Measurements from ENCODE around the gene STX16. TPM values are rescaled to one million over a fixed set of nuclear protein-coding genes. Genes with fewer than 3 reads are reported as not detected.

STX16 gene
- total and polyA plus RNA-seq, 8 donors, result 12.8 to 179 (median 52.2) TPM

GRCh38 chr20:58664883-58665282 is 13.8 kb downstream of the STX16 start:
- Histone ChIP-seq H3K36me3 (peaks cover 26 to 79% (median 64%) of the 10 kb centered on the region in 4 donors), H3K27me3 (no peaks in the 10 kb centered on the region), H3K4me3 (no peak overlapping the region), H3K4me1 (peaks cover 0 to 13% (median 2%) of the 10 kb centered on the region in 4 donors), H3K27ac (no peak overlapping the region), H3K9me3 (no peaks in the 10 kb centered on the region)
- DNase-seq, result no peak
- intact Hi-C loops (cut with DNase I; ENCODE audit: low total_unique reads), result no loop called here
- TF ChIP-seq EP300 (IDR thresholded peaks at IDR 0.05), result no peak
- WGBS, 5 donors, result 85 to 95% (median 92%) methylated on average over 5 of the region's 5 CpGs

- Histone ChIP-seq H3K4me1 (peaks cover 0 to 13% (median 0%) of the 10 kb centered on the region in 4 donors), H3K27me3 (no peaks in the 10 kb centered on the region), H3K27ac (no peak overlapping the region), H3K4me3 (no peak overlapping the region), H3K9me3 (no peaks in the 10 kb centered on the region), H3K36me3 (peaks cover 32 to 84% (median 69%) of the 10 kb centered on the region in 4 donors)
- DNase-seq, result peak in 1 of 2 donors; percentile 19
- TF ChIP-seq POLR2A (IDR thresholded peaks at IDR 0.05) (no peak), EP300 (IDR thresholded peaks at IDR 0.05) (no peak), POLR2AphosphoS5 (IDR thresholded peaks at IDR 0.05) (no peak), CTCF (IDR thresholded peaks at IDR 0.05) (no peak)
- WGBS, 5 donors, result 76 to 88% (median 84%) methylated on average over 11 of the region's 11 CpGs
- intact Hi-C loops (cut with DNase I; ENCODE audit: low total_unique reads), result no loop called here
Measured at GRCh38 chr20:58665606-58666005, 14.5 kb downstream of the STX16 start.

- no peak for TF ChIP-seq CTCF (IDR thresholded peaks at IDR 0.05)
- no peak for TF ChIP-seq POLR2A (IDR thresholded peaks at IDR 0.05)
- TF ChIP-seq EP300 (IDR thresholded peaks at IDR 0.05), result no peak
- no peak for TF ChIP-seq POLR2AphosphoS5 (IDR thresholded peaks at IDR 0.05)
- 79 to 88% (median 86%) methylated on average over 7 of the region's 7 CpGs for WGBS, 5 donors
- H3K4me1 ChIP-seq, result peaks cover 0 to 8% (median 0%) of the 10 kb centered on the region in 4 donors
- no peak overlapping the region for H3K27ac ChIP-seq
- no peaks in the 10 kb centered on the region for H3K27me3 ChIP-seq
- H3K9me3 ChIP-seq, result no peaks in the 10 kb centered on the region
- no peak for DNase-seq
- H3K4me3 ChIP-seq, result no peak overlapping the region
- intact Hi-C loops (cut with DNase I; ENCODE audit: low total_unique reads), result no loop called here
- H3K36me3 ChIP-seq, result peaks cover 32 to 82% (median 68%) of the 10 kb centered on the region in 4 donors
Measured at GRCh38 chr20:58666702-58667101, 15.6 kb downstream of the STX16 start.

GRCh38 chr20:58667975-58668374 is 16.9 kb downstream of the STX16 start:
- intact Hi-C loops (cut with DNase I; ENCODE audit: low total_unique reads), result no loop called here
- 79 to 95% (median 86%) methylated on average over 5 of the region's 5 CpGs for WGBS, 5 donors
- H3K27ac ChIP-seq, result no peak overlapping the region
- no peaks in the 10 kb centered on the region for H3K9me3 ChIP-seq
- no peak for DNase-seq
- no peaks in the 10 kb centered on the region for H3K27me3 ChIP-seq
- no peak overlapping the region for H3K4me3 ChIP-seq
- peaks cover 0 to 3% (median 0%) of the 10 kb centered on the region in 4 donors for H3K4me1 ChIP-seq
- TF ChIP-seq POLR2A (IDR thresholded peaks at IDR 0.05) (no peak), POLR2AphosphoS5 (IDR thresholded peaks at IDR 0.05) (no peak), CTCF (IDR thresholded peaks at IDR 0.05) (no peak), EP300 (IDR thresholded peaks at IDR 0.05) (no peak)
- peaks cover 31 to 83% (median 68%) of the 10 kb centered on the region in 4 donors for H3K36me3 ChIP-seq

GRCh38 chr20:58668901-58669286 is 17.8 kb downstream of the STX16 start:
- intact Hi-C loops (cut with DNase I; ENCODE audit: low total_unique reads), result no loop called here
- Histone ChIP-seq H3K4me1 (no peaks in the 10 kb centered on the region), H3K4me3 (no peak overlapping the region), H3K36me3 (peaks cover 35 to 85% (median 69%) of the 10 kb centered on the region in 4 donors), H3K27me3 (no peaks in the 10 kb centered on the region), H3K9me3 (no peaks in the 10 kb centered on the region), H3K27ac (no peak overlapping the region)
- DNase-seq, result no peak
- WGBS, 5 donors, result 85 to 93% (median 89%) methylated on average over 5 of the region's 5 CpGs
- TF ChIP-seq POLR2A (IDR thresholded peaks at IDR 0.05), result no peak
- TF ChIP-seq POLR2AphosphoS5 (IDR thresholded peaks at IDR 0.05), result no peak
- no peak for TF ChIP-seq CTCF (IDR thresholded peaks at IDR 0.05)
- TF ChIP-seq EP300 (IDR thresholded peaks at IDR 0.05), result no peak

Data from stomach (tissue), 9 donors.